OCI-LY1 (cell line): ENCODE data around the gene IL10RB.

Experiments used
- H2AFZ ChIP-seq: fragments of 200-600 bp; sonication (generic), shearing (Covaris generic); 2 replicates; pipeline ENCODE4 v1.6.0; 2014; ENCODE audit warnings: antibody characterized with exemption, mild to moderate bottlenecking, low read length
- H3F3A ChIP-seq: fragments of 200-600 bp; sonication (generic), shearing (Covaris generic); 2 replicates; pipeline ENCODE4 v1.6.0; 2014; ENCODE audit warnings: mild to moderate bottlenecking, antibody characterized with exemption, low read length, moderate library complexity; ENCODE audit not compliant: insufficient read depth
- H3K27ac ChIP-seq: fragments of 200-600 bp; sonication (generic); 2 replicates; pipeline ENCODE4 v1.5.1; 2014; ENCODE audit warnings: low read length, mixed run types, mild to moderate bottlenecking, low read depth; ENCODE audit not compliant: poor library complexity, severe bottlenecking
- H3K27me3 ChIP-seq: fragments of 200-600 bp; sonication (generic); 2 replicates; pipeline ENCODE4 v1.6.0; 2014; ENCODE audit warnings: antibody characterized with exemption, mild to moderate bottlenecking, low read length, moderate library complexity; ENCODE audit not compliant: insufficient read depth
- H3K36me3 ChIP-seq: fragments of 200-600 bp; sonication (generic); 2 replicates; pipeline ENCODE4 v1.6.1; 2014; ENCODE audit warnings: mild to moderate bottlenecking, antibody characterized with exemption, low read length, moderate library complexity, mixed read lengths; ENCODE audit not compliant: insufficient read depth
- H3K4me1 ChIP-seq: fragments of 200-600 bp; sonication (generic); 2 replicates; pipeline ENCODE4 v1.5.1; 2014; ENCODE audit warnings: mild to moderate bottlenecking, low read length, moderate library complexity; ENCODE audit not compliant: insufficient read depth, severe bottlenecking
- H3K4me2 ChIP-seq: fragments of 200-600 bp; sonication (generic), shearing (Covaris generic); 2 replicates; pipeline ENCODE4 v1.6.1; 2014; ENCODE audit warnings: low read length
- H3K4me3 ChIP-seq: fragments of 200-600 bp; sonication (generic); 2 replicates; pipeline ENCODE4 v1.5.1; 2014; ENCODE audit warnings: low read length, low read depth, mild to moderate bottlenecking, mixed read lengths; ENCODE audit not compliant: poor library complexity, severe bottlenecking
- H3K79me2 ChIP-seq: fragments of 200-600 bp; shearing (Covaris generic); 2 replicates; pipeline ENCODE4 v1.6.1; 2016; ENCODE audit warnings: mixed run types, low read length, mixed read lengths; ENCODE audit not compliant: insufficient read depth
- H3K9ac ChIP-seq: fragments of 200-600 bp; sonication (generic), shearing (Covaris generic); 2 replicates; pipeline ENCODE4 v1.6.1; 2014; ENCODE audit warnings: mild to moderate bottlenecking, low read length, mixed read lengths
- H3K9me2 ChIP-seq: fragments of 200-600 bp; sonication (generic), shearing (Covaris generic); 2 replicates; pipeline ENCODE4 v1.6.1; 2014; ENCODE audit warnings: low read depth, mild to moderate bottlenecking, low read length, mixed read lengths
- H3K9me3 ChIP-seq: fragments of 200-600 bp; shearing (Covaris generic); 2 replicates; pipeline ENCODE4 v1.6.1; 2014; ENCODE audit warnings: low read length, mixed read lengths
- H4K20me1 ChIP-seq: fragments of 200-600 bp; sonication (generic), shearing (Covaris generic); 2 replicates; pipeline ENCODE4 v1.6.0; 2016; ENCODE audit warnings: mild to moderate bottlenecking, low read length; ENCODE audit not compliant: insufficient read depth
- EZH2 ChIP-seq: fragments of 200-600 bp; sonication (generic), shearing (Covaris generic); IDR thresholded peaks from 2 replicates; pipeline ENCODE4 v1.8.0; 2017; ENCODE audit warnings: borderline replicate concordance, mixed run types, mild to moderate bottlenecking, antibody characterized with exemption, low read length, moderate library complexity, mixed read lengths
- TF ChIP-seq, protein P1 (sequence below): fragments of 200-600 bp; sonication (generic), shearing (Covaris generic); IDR thresholded peaks from 2 replicates; pipeline ENCODE4 v1.5.1; 2017; ENCODE audit warnings: mild to moderate bottlenecking, antibody characterized with exemption, low read length, moderate library complexity, mixed read lengths

Gene IL10RB

DNA sequence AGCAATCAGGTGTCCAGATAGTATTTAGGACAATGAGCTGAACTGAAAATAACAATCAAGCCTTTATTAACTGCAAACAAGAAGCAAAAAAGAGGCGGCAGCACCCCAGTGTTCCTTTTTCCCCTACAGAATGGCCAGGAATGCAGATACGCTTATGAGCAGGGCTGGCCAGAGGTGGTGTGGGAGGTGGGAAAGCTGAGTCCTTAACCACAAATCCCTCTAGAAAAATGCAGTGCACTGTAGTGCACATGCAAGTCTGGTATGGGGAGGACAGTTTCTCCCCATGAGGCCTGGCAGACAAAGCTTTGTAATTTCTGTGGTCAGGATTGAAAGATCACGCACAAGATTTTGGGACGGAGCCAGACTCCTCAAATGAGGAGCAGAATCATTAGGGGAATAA is 47.9 kb downstream of the IL10RB start:
- Histone ChIP-seq H3K79me2 (no peaks in the 10 kb centered on the region), H3K9ac (no peak overlapping the region), H4K20me1 (no peaks in the 10 kb centered on the region), H3F3A (no peaks in the 10 kb centered on the region), H3K4me2 (no peak overlapping the region), H3K9me2 (no peaks in the 10 kb centered on the region), H2AFZ (no peak overlapping the region), H3K27me3 (no peaks in the 10 kb centered on the region), H3K4me1 (peaks cover 42% of the 10 kb centered on the region), H3K27ac (no peak overlapping the region), H3K4me3 (no peak overlapping the region), H3K9me3 (peaks cover 14% of the 10 kb centered on the region; the same call in 1 of the 2 replicates), H3K36me3 (peaks cover 4% of the 10 kb centered on the region; the same call in 1 of the 2 replicates)
- TF ChIP-seq EZH2, result no peak
- TF ChIP-seq, protein P1, sequence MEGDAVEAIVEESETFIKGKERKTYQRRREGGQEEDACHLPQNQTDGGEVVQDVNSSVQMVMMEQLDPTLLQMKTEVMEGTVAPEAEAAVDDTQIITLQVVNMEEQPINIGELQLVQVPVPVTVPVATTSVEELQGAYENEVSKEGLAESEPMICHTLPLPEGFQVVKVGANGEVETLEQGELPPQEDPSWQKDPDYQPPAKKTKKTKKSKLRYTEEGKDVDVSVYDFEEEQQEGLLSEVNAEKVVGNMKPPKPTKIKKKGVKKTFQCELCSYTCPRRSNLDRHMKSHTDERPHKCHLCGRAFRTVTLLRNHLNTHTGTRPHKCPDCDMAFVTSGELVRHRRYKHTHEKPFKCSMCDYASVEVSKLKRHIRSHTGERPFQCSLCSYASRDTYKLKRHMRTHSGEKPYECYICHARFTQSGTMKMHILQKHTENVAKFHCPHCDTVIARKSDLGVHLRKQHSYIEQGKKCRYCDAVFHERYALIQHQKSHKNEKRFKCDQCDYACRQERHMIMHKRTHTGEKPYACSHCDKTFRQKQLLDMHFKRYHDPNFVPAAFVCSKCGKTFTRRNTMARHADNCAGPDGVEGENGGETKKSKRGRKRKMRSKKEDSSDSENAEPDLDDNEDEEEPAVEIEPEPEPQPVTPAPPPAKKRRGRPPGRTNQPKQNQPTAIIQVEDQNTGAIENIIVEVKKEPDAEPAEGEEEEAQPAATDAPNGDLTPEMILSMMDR, result no peak

- Histone ChIP-seq H3K9ac (no peak overlapping the region), H3K4me3 (no peak overlapping the region), H3K9me2 (no peaks in the 10 kb centered on the region), H3K9me3 (0 out of 2 replicates have a peak, but pooled peaks cover 7% of the 10 kb centered on the region), H3F3A (no peaks in the 10 kb centered on the region), H3K4me1 (peaks cover 34% of the 10 kb centered on the region), H3K27me3 (no peaks in the 10 kb centered on the region), H3K4me2 (no peak overlapping the region), H3K36me3 (no peaks in the 10 kb centered on the region; the same call in 1 of the 2 replicates), H3K27ac (no peak overlapping the region), H4K20me1 (no peaks in the 10 kb centered on the region), H3K79me2 (no peaks in the 10 kb centered on the region), H2AFZ (no peak overlapping the region)
- TF ChIP-seq EZH2, result no peak
- TF ChIP-seq, protein P1, result no peak
These were observed 50.0 kb downstream of the IL10RB start for GRCh38 chr21:33315946-33316710.

DNA sequence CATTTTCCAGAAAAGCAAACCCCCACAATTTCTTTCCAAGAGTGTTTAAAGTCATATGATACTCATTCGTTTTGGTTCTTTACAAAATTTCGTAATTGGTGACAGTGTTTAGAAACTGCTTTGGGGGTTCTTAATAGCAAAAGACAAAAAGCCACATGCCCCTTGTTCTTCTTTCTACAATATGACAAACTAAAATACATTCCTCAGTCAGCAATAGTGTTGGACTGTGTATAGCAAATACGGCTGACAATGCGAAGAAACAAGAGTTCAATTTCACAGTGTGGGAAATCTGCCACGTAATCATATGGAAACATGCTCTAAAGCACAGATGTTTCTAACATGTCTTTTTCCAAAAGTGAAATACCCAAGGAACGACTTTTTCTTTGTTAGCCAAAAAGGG is 51.0 kb downstream of the IL10RB start:
- H3K27me3 ChIP-seq, result no peaks in the 10 kb centered on the region
- H3K36me3 ChIP-seq, result no peaks in the 10 kb centered on the region; the same call in 1 of the 2 replicates
- H3K4me3 ChIP-seq, result no peak overlapping the region
- TF ChIP-seq, protein P1, result no peak
- TF ChIP-seq EZH2, result no peak
- H3F3A ChIP-seq, result no peaks in the 10 kb centered on the region
- no peaks in the 10 kb centered on the region for H4K20me1 ChIP-seq
- H3K4me1 ChIP-seq, result peaks cover 34% of the 10 kb centered on the region
- no peaks in the 10 kb centered on the region for H3K79me2 ChIP-seq
- H3K9me2 ChIP-seq, result no peaks in the 10 kb centered on the region
- no peak overlapping the region for H3K4me2 ChIP-seq
- no peak overlapping the region; the same call in 1 of the 2 replicates for H2AFZ ChIP-seq
- 0 out of 2 replicates have a peak, but pooled peaks cover 7% of the 10 kb centered on the region for H3K9me3 ChIP-seq
- H3K9ac ChIP-seq, result no peak overlapping the region
- H3K27ac ChIP-seq, result no peak overlapping the region
